Islet of Langerhans (tissue), 1 donor: Measurements from ENCODE around the gene SEMA7A.

Source experiments
- FAIRE-seq: peaks from one replicate; lab custom pipeline; 2011; peaks lifted over from hg19 to GRCh38; lab: Jason Lieb, UNC

SEMA7A gene

GRCh38 chr15:74386496-74387140 is 47.1 kb downstream of the SEMA7A start:
- FAIRE-seq, result no peak

GRCh38 chr15:74385733-74386132 is 48.0 kb downstream of the SEMA7A start:
- no peak for FAIRE-seq

- FAIRE-seq, result no peak
These were observed 48.7 kb downstream of the SEMA7A start for GRCh38 chr15:74384881-74385643.

GRCh38 chr15:74384566-74384880 is 49.2 kb downstream of the SEMA7A start:
- FAIRE-seq, result no peak

GRCh38 chr15:74383695-74384565 is 49.8 kb downstream of the SEMA7A start:
- no peak for FAIRE-seq

GRCh38 chr15:74383286-74383685 is 50.5 kb downstream of the SEMA7A start:
- no peak for FAIRE-seq

- no peak for FAIRE-seq
These were observed 51.5 kb downstream of the SEMA7A start for GRCh38 chr15:74382004-74382816.

GRCh38 chr15:74381481-74381880 is 52.3 kb downstream of the SEMA7A start:
- no peak for FAIRE-seq

- FAIRE-seq, result no peak
These were observed 52.6 kb downstream of the SEMA7A start for GRCh38 chr15:74381190-74381453.

GRCh38 chr15:74380361-74381189 is 53.2 kb downstream of the SEMA7A start:
- FAIRE-seq, result no peak

GRCh38 chr15:74378848-74379247 is 54.9 kb downstream of the SEMA7A start:
- no peak for FAIRE-seq

GRCh38 chr15:74377831-74378766 is 55.7 kb downstream of the SEMA7A start:
- FAIRE-seq, result no peak

GRCh38 chr15:74376825-74377581 is 56.8 kb downstream of the SEMA7A start:
- no peak for FAIRE-seq

GRCh38 chr15:74376226-74376625 is 57.5 kb downstream of the SEMA7A start:
- FAIRE-seq, result no peak

GRCh38 chr15:74375303-74375693 is 58.5 kb downstream of the SEMA7A start:
- no peak for FAIRE-seq

- FAIRE-seq, result no peak
These were observed 59.0 kb downstream of the SEMA7A start for GRCh38 chr15:74374648-74375302.

- no peak for FAIRE-seq
These were observed 59.8 kb downstream of the SEMA7A start for GRCh38 chr15:74373731-74374647.

GRCh38 chr15:74373056-74373650 is 60.6 kb downstream of the SEMA7A start:
- no peak for FAIRE-seq
